HepG2 (cell line): Measurements from ENCODE around the gene ATG7. TPM values are rescaled to one million over a fixed set of nuclear protein-coding genes. Genes with fewer than 3 reads are reported as not detected.

Experiments
- ATAC-seq: fragments of 200-7000 bp; cut with Tn5 transposase; 3 replicates; pipeline ENCODE4 v1.9.1; 2020; ENCODE audit warnings: mild to moderate bottlenecking, moderate library complexity
- BruUV-seq: library from RNA; stranded (reverse); fragments of 400-500 nt; replicated peaks from 2 replicates; lab custom pipeline; 2021; lab: Mats Ljungman, UMichigan
- CTCF ChIA-PET: fragments of 300-600 bp; formaldehyde crosslinking; extraction: SDS; loops from one replicate; lab custom pipeline; 2021; ENCODE audit warnings: low total read pairs, inconsistent platforms, low intra/inter-chr PET ratio; lab: Yijun Ruan, JAX
- POLR2A ChIA-PET: fragments of 350-600 bp; sonication (Branson Sonifier 250); formaldehyde crosslinking; loops from one replicate; lab custom pipeline; 2020; ENCODE audit warnings: antibody characterized with exemption, inconsistent platforms; lab: Yijun Ruan, JAX
- DNase-seq: peaks from one replicate; pipeline ENCODE4 v3.0.0-alpha.2; 2015; ENCODE audit warnings: low spot score
- FAIRE-seq: peaks from 3 replicates; lab custom pipeline; 2011; peaks lifted over from hg19 to GRCh38; lab: Jason Lieb, UNC
- H2AFZ ChIP-seq: one replicate; pipeline ENCODE4 v1.6.1; 2011; ENCODE audit warnings: low read length, inconsistent platforms
- H3K27ac ChIP-seq: fragments of 300-600 bp; 3 replicates; pipeline ENCODE4 v1.8.0; 2011; ENCODE audit warnings: mixed run types, mild to moderate bottlenecking, mixed read lengths, low read length, inconsistent platforms; ENCODE audit not compliant: insufficient read depth; ENCODE audit errors: extremely low read length
- H3K27me3 ChIP-seq, 2 experiments: fragments of 200-600 bp in 1 of 2; 2 replicates in 1 of 2; 3 replicates in 1 of 2; pipeline versions ENCODE4 v1.6.0 to v1.8.0; 2011; ENCODE audit warnings: low read length in 2 of 2, mild to moderate bottlenecking in 2 of 2, moderate library complexity in 2 of 2, inconsistent platforms in 1 of 2; ENCODE audit not compliant: insufficient read depth in 2 of 2, control insufficient read depth in 1 of 2
- H3K36me3 ChIP-seq, 2 experiments: fragments of 200-600 bp in 1 of 2; replicated peaks in 1 of 2; 2 replicates in 1 of 2; 3 replicates in 1 of 2; pipeline versions ENCODE4 v1.5.1 to v1.8.0; 2011; ENCODE audit warnings: low read length in 2 of 2, inconsistent platforms in 1 of 2; ENCODE audit not compliant: insufficient read depth in 2 of 2, control insufficient read depth in 1 of 2
- H3K4me1 ChIP-seq: 2 replicates; pipeline ENCODE4 v1.5.1; 2012; ENCODE audit warnings: low read length, inconsistent platforms; ENCODE audit not compliant: insufficient read depth
- H3K4me2 ChIP-seq: 2 replicates; pipeline ENCODE4 v1.6.0; 2011; ENCODE audit warnings: low read depth, low read length, inconsistent platforms
- H3K4me3 ChIP-seq, 3 experiments: fragments of 200-600 bp in 1 of 3; sonication (generic), shearing (Covaris generic) in 1 of 3; replicated peaks in 1 of 3; 2 replicates each; pipeline ENCODE4 v1.5.1; 2011 to 2016; ENCODE audit warnings: low read length in 3 of 3, inconsistent platforms in 2 of 3, low read depth in 2 of 3, mild to moderate bottlenecking in 2 of 3, control low read depth in 1 of 3, mixed read lengths in 1 of 3; ENCODE audit not compliant: insufficient read depth in 1 of 3
- H3K79me2 ChIP-seq: one replicate; pipeline ENCODE4 v1.6.1; 2011; ENCODE audit warnings: low read length, inconsistent platforms; ENCODE audit not compliant: insufficient read depth
- H3K9ac ChIP-seq: 2 replicates; pipeline ENCODE4 v1.6.0; 2011; ENCODE audit warnings: mild to moderate bottlenecking, low read depth, low read length, inconsistent platforms; ENCODE audit not compliant: insufficient read depth
- H3K9me3 ChIP-seq: 2 replicates; pipeline ENCODE4 v1.5.1; 2012; ENCODE audit warnings: mild to moderate bottlenecking, low read length
- H4K20me1 ChIP-seq: 2 replicates; pipeline ENCODE4 v1.6.0; 2011; ENCODE audit warnings: inconsistent platforms, mild to moderate bottlenecking, low read length, moderate library complexity; ENCODE audit not compliant: insufficient read depth
- CENPT ChIP-seq: sonication (generic); formaldehyde crosslinking; IDR thresholded peaks from 2 replicates; pipeline ENCODE4 v1.8.0; 2022; ENCODE audit warnings: low read depth, mild to moderate bottlenecking, moderate library complexity, missing genetic modification reagents
- ESRRA ChIP-seq: sonication (generic); formaldehyde crosslinking; IDR thresholded peaks from 2 replicates; pipeline ENCODE4 v1.5.1; 2020; ENCODE audit warnings: mild to moderate bottlenecking, low read depth, missing genetic modification reagents
- HDAC2 ChIP-seq: sonication (generic); formaldehyde crosslinking; IDR thresholded peaks from 2 replicates; pipeline ENCODE4 v1.4.0; 2020; ENCODE audit warnings: missing genetic modification reagents
- MIXL1 ChIP-seq: IDR thresholded peaks from 2 replicates; pipeline ENCODE4 v1.6.1; 2016
- SP1 ChIP-seq, 2 experiments: fragments of 450-650 bp in 1 of 2; sonication (generic) in 1 of 2; formaldehyde crosslinking in 1 of 2; IDR thresholded peaks; 2 replicates each; pipeline versions ENCODE4 v1.4.0 to v1.6.1; 2016 to 2020; ENCODE audit warnings: missing genetic modification reagents in 1 of 2
- TCF7 ChIP-seq: sonication (generic); IDR thresholded peaks from 2 replicates; pipeline ENCODE4 v1.6.1; 2016; ENCODE audit warnings: antibody characterized with exemption, low read depth
- ZNF331 ChIP-seq: sonication (generic); formaldehyde crosslinking; IDR thresholded peaks from 2 replicates; pipeline ENCODE4 v1.4.0; 2020; ENCODE audit warnings: missing genetic modification reagents
- ZNF407 ChIP-seq: sonication (generic); formaldehyde crosslinking; IDR thresholded peaks from one replicate; pipeline ENCODE4 v1.5.1; 2020; ENCODE audit warnings: mild to moderate bottlenecking, missing genetic modification reagents; ENCODE audit errors: not compliant biosample characterization
- ZNF501 ChIP-seq: sonication (generic); formaldehyde crosslinking; IDR thresholded peaks from 2 replicates; pipeline ENCODE4 v1.5.1; 2020; ENCODE audit warnings: mild to moderate bottlenecking, moderate library complexity, missing genetic modification reagents
- ZNF557 ChIP-seq: sonication (generic); formaldehyde crosslinking; IDR thresholded peaks from 2 replicates; pipeline ENCODE4 v1.4.0; 2020; ENCODE audit warnings: missing genetic modification reagents
- ZNF572 ChIP-seq: sonication (generic); formaldehyde crosslinking; IDR thresholded peaks from 2 replicates; pipeline ENCODE4 v1.5.1; 2020; ENCODE audit warnings: mild to moderate bottlenecking, missing genetic modification reagents
- ZNF747 ChIP-seq: sonication (generic); formaldehyde crosslinking; IDR thresholded peaks from 2 replicates; pipeline ENCODE4 v1.8.1; 2023; ENCODE audit warnings: missing genetic modification reagents, mild to moderate bottlenecking, borderline replicate concordance
- ZNF790 ChIP-seq: sonication (generic); formaldehyde crosslinking; IDR thresholded peaks from 2 replicates; pipeline ENCODE4 v1.8.0; 2022; ENCODE audit warnings: missing genetic modification reagents, mild to moderate bottlenecking, borderline replicate concordance
- WGBS: methylation state at CpG from one replicate; pipeline ENCODE4 v1.1.6; 2017; ENCODE audit warnings: low lambda C conversion rate; 5-methylcytosine and 5-hydroxymethylcytosine counted together
- in situ Hi-C: cut with HindIII; loops from 2 replicates; pipeline ENCODE4 v1.10.0; 2017; ENCODE audit warnings: low pct_unique_long_range_greater_than_20kb; ENCODE audit not compliant: extremely low pct_ligation_motif_present
- intact Hi-C: fragments of 100-400 bp; cut with micrococcal nuclease; formaldehyde crosslinking; loops from one replicate; pipeline ENCODE4 v1.10.0; 2022; ENCODE audit not compliant: unreplicated experiment
- polyA plus RNA-seq, 8 experiments: library from polyadenylated mRNA; depleted of rRNA in 3 of 8; stranded (reverse) in 7 of 8; unstranded in 1 of 8; fragments of >200 nt; fragmentation: Illumina TruSeq in 4 of 8; extraction: Trizol in 4 of 8; gene quantifications; 2 replicates each; pipeline versions ENCODE4 v1.2.1 to v1.2.3, GENCODE V29; 2011 to 2016; ENCODE audit warnings: low read depth in 4 of 8, missing spikeins in 1 of 8, mixed read lengths in 1 of 8; ENCODE audit not compliant: insufficient read depth in 1 of 8
- total RNA-seq, 5 experiments: library from RNA; depleted of rRNA; stranded (reverse); fragments of >200 nt; fragmentation: Illumina TruSeq; extraction: Trizol; gene quantifications; 2 replicates each; pipeline ENCODE4 v1.2.3, GENCODE V29; 2016; ENCODE audit warnings: low read depth in 1 of 5
- TF ChIP-seq, protein P1 (sequence below): sonication (generic); formaldehyde crosslinking; IDR thresholded peaks from 2 replicates; pipeline ENCODE4 v1.8.0; 2022; ENCODE audit warnings: missing genetic modification reagents, mild to moderate bottlenecking, borderline replicate concordance

Gene ATG7
- total and polyA plus RNA-seq, 2 of the 13 experiments (the other 11 are each of a cell fraction or from before 2014, with no cell fraction given) = 7.8 to 22.1 TPM

DNA sequence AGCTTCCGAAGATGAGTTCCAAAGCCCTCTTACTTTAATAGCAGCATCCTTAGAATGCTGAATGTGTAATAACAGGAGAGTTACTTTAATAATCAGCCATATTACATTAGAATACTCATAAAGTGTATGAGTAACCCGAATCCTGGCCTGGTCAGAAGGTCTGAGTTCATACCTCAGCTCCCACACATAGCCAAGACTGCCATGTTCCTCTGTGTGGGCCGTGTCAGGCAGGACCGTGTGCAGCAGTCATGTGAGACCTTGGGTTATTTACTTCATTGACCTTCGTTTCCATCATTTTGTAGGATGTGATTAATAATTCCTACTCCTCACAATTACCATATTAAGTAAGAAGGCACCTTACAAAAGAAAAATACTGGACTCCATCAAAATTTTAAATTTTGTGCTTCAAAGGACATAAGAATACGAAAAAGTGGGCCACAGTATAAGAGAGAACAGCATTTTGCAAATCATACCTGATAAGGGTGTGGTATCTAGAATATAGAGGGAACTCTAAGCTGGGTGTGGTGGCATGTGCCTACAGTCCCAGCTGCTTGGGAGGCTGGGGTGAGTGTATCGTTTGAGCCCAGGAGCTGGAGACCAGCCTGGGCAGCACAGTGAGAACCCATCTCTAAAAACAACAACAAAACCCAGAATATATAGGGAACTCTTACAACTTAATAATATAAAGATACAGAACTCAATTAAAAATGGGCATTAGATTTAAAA lies 163.4 kb downstream of the ATG7 start:
- Histone ChIP-seq H4K20me1 (no peaks in the 10 kb centered on the region), H3K36me3 (no peaks in the 10 kb centered on the region), H3K4me3 (no peak overlapping the region), H3K9ac (no peak overlapping the region), H3K4me2 (no peak overlapping the region), H3K27ac (no peak overlapping the region), H3K79me2 (no peaks in the 10 kb centered on the region), H2AFZ (no peak overlapping the region), H3K27me3 (no peaks in the 10 kb centered on the region), H3K4me1 (no peaks in the 10 kb centered on the region), H3K9me3 (no peaks in the 10 kb centered on the region)
- ATAC-seq (no peak), FAIRE-seq (no peak), DNase-seq (no peak)
- CTCF ChIA-PET = no interaction called here
- intact Hi-C loops (no loop called here), in situ Hi-C loops (no loop called here)
- BruUV-seq = no TSS peak
- WGBS = 86% methylated on average over 7 of the region's 7 CpGs
- POLR2A ChIA-PET = no interaction called here
- TF ChIP-seq ZNF501 (CRISPR knock-in tag) (no peak), ZNF407 (CRISPR knock-in tag) (no peak), ZNF572 (no peak), ZNF331 (no peak), TCF7 (no peak), ESRRA (CRISPR knock-in tag) (no peak), CENPT (CRISPR knock-in tag) (no peak), MIXL1 (CRISPR knock-in tag) (no peak), ZNF790 (no peak), HDAC2 (no peak), ZNF747 (CRISPR knock-in tag) (no peak), SP1 (IDR thresholded peaks at IDR 0.05) (no peak), SP1 (CRISPR knock-in tag; IDR thresholded peaks at IDR 0.05) (no peak), ZNF557 (CRISPR knock-in tag) (no peak)
- TF ChIP-seq, protein P1, sequence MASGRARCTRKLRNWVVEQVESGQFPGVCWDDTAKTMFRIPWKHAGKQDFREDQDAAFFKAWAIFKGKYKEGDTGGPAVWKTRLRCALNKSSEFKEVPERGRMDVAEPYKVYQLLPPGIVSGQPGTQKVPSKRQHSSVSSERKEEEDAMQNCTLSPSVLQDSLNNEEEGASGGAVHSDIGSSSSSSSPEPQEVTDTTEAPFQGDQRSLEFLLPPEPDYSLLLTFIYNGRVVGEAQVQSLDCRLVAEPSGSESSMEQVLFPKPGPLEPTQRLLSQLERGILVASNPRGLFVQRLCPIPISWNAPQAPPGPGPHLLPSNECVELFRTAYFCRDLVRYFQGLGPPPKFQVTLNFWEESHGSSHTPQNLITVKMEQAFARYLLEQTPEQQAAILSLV = no peak
